HepG2 (cell line): Measurements from ENCODE around the gene ATG5. TPM values are rescaled to one million over a fixed set of nuclear protein-coding genes. Genes with fewer than 3 reads are reported as not detected.

ENCODE experiments used
- ATAC-seq: fragments of 200-7000 bp; cut with Tn5 transposase; 3 replicates; pipeline ENCODE4 v1.9.1; 2020; ENCODE audit warnings: mild to moderate bottlenecking, moderate library complexity
- BruUV-seq: library from RNA; stranded (reverse); fragments of 400-500 nt; replicated peaks from 2 replicates; lab custom pipeline; 2021; lab: Mats Ljungman, UMichigan
- CTCF ChIA-PET: fragments of 300-600 bp; formaldehyde crosslinking; extraction: SDS; loops from one replicate; lab custom pipeline; 2021; ENCODE audit warnings: low total read pairs, inconsistent platforms, low intra/inter-chr PET ratio; lab: Yijun Ruan, JAX
- POLR2A ChIA-PET: fragments of 350-600 bp; sonication (Branson Sonifier 250); formaldehyde crosslinking; loops from one replicate; lab custom pipeline; 2020; ENCODE audit warnings: antibody characterized with exemption, inconsistent platforms; lab: Yijun Ruan, JAX
- DNase-seq: peaks from one replicate; pipeline ENCODE4 v3.0.0-alpha.2; 2015; ENCODE audit warnings: low spot score
- FAIRE-seq: peaks from 3 replicates; lab custom pipeline; 2011; peaks lifted over from hg19 to GRCh38; lab: Jason Lieb, UNC
- H2AFZ ChIP-seq: one replicate; pipeline ENCODE4 v1.6.1; 2011; ENCODE audit warnings: low read length, inconsistent platforms
- H3K27ac ChIP-seq: fragments of 300-600 bp; 3 replicates; pipeline ENCODE4 v1.8.0; 2011; ENCODE audit warnings: mixed run types, mild to moderate bottlenecking, mixed read lengths, low read length, inconsistent platforms; ENCODE audit not compliant: insufficient read depth; ENCODE audit errors: extremely low read length
- H3K27me3 ChIP-seq, 2 experiments: fragments of 200-600 bp in 1 of 2; 2 replicates in 1 of 2; 3 replicates in 1 of 2; pipeline versions ENCODE4 v1.6.0 to v1.8.0; 2011; ENCODE audit warnings: low read length in 2 of 2, mild to moderate bottlenecking in 2 of 2, moderate library complexity in 2 of 2, inconsistent platforms in 1 of 2; ENCODE audit not compliant: insufficient read depth in 2 of 2, control insufficient read depth in 1 of 2
- H3K36me3 ChIP-seq, 2 experiments: fragments of 200-600 bp in 1 of 2; replicated peaks in 1 of 2; 2 replicates in 1 of 2; 3 replicates in 1 of 2; pipeline versions ENCODE4 v1.5.1 to v1.8.0; 2011; ENCODE audit warnings: low read length in 2 of 2, inconsistent platforms in 1 of 2; ENCODE audit not compliant: insufficient read depth in 2 of 2, control insufficient read depth in 1 of 2
- H3K4me1 ChIP-seq: 2 replicates; pipeline ENCODE4 v1.5.1; 2012; ENCODE audit warnings: low read length, inconsistent platforms; ENCODE audit not compliant: insufficient read depth
- H3K4me2 ChIP-seq: 2 replicates; pipeline ENCODE4 v1.6.0; 2011; ENCODE audit warnings: low read depth, low read length, inconsistent platforms
- H3K4me3 ChIP-seq, 3 experiments: fragments of 200-600 bp in 1 of 3; sonication (generic), shearing (Covaris generic) in 1 of 3; replicated peaks in 1 of 3; 2 replicates each; pipeline ENCODE4 v1.5.1; 2011 to 2016; ENCODE audit warnings: low read length in 3 of 3, inconsistent platforms in 2 of 3, low read depth in 2 of 3, mild to moderate bottlenecking in 2 of 3, control low read depth in 1 of 3, mixed read lengths in 1 of 3; ENCODE audit not compliant: insufficient read depth in 1 of 3
- H3K79me2 ChIP-seq: one replicate; pipeline ENCODE4 v1.6.1; 2011; ENCODE audit warnings: low read length, inconsistent platforms; ENCODE audit not compliant: insufficient read depth
- H3K9ac ChIP-seq: 2 replicates; pipeline ENCODE4 v1.6.0; 2011; ENCODE audit warnings: mild to moderate bottlenecking, low read depth, low read length, inconsistent platforms; ENCODE audit not compliant: insufficient read depth
- H3K9me3 ChIP-seq: 2 replicates; pipeline ENCODE4 v1.5.1; 2012; ENCODE audit warnings: mild to moderate bottlenecking, low read length
- H4K20me1 ChIP-seq: 2 replicates; pipeline ENCODE4 v1.6.0; 2011; ENCODE audit warnings: inconsistent platforms, mild to moderate bottlenecking, low read length, moderate library complexity; ENCODE audit not compliant: insufficient read depth
- NKX3-1 ChIP-seq: sonication (generic); formaldehyde crosslinking; IDR thresholded peaks from 2 replicates; pipeline ENCODE4 v1.5.0; 2020; ENCODE audit warnings: missing genetic modification reagents
- RXRB ChIP-seq: IDR thresholded peaks from 2 replicates; pipeline ENCODE4 v1.6.1; 2016; ENCODE audit warnings: borderline replicate concordance, missing genetic modification reagents, missing compliant biosample characterization
- ZNF12 ChIP-seq: sonication (generic); formaldehyde crosslinking; IDR thresholded peaks from 2 replicates; pipeline ENCODE4 v1.5.0; 2020; ENCODE audit warnings: missing genetic modification reagents
- ZNF747 ChIP-seq: sonication (generic); formaldehyde crosslinking; IDR thresholded peaks from 2 replicates; pipeline ENCODE4 v1.8.1; 2023; ENCODE audit warnings: missing genetic modification reagents, mild to moderate bottlenecking, borderline replicate concordance
- ZNF749 ChIP-seq: sonication (generic); formaldehyde crosslinking; IDR thresholded peaks from 2 replicates; pipeline ENCODE4 v1.8.0; 2022; ENCODE audit warnings: mild to moderate bottlenecking, missing genetic modification reagents, moderate library complexity, borderline replicate concordance
- WGBS: methylation state at CpG from one replicate; pipeline ENCODE4 v1.1.6; 2017; ENCODE audit warnings: low lambda C conversion rate; 5-methylcytosine and 5-hydroxymethylcytosine counted together
- in situ Hi-C: cut with HindIII; loops from 2 replicates; pipeline ENCODE4 v1.10.0; 2017; ENCODE audit warnings: low pct_unique_long_range_greater_than_20kb; ENCODE audit not compliant: extremely low pct_ligation_motif_present
- intact Hi-C: fragments of 100-400 bp; cut with micrococcal nuclease; formaldehyde crosslinking; loops from one replicate; pipeline ENCODE4 v1.10.0; 2022; ENCODE audit not compliant: unreplicated experiment
- polyA plus RNA-seq, 8 experiments: library from polyadenylated mRNA; depleted of rRNA in 3 of 8; stranded (reverse) in 7 of 8; unstranded in 1 of 8; fragments of >200 nt; fragmentation: Illumina TruSeq in 4 of 8; extraction: Trizol in 4 of 8; gene quantifications; 2 replicates each; pipeline versions ENCODE4 v1.2.1 to v1.2.3, GENCODE V29; 2011 to 2016; ENCODE audit warnings: low read depth in 4 of 8, missing spikeins in 1 of 8, mixed read lengths in 1 of 8; ENCODE audit not compliant: insufficient read depth in 1 of 8
- total RNA-seq, 5 experiments: library from RNA; depleted of rRNA; stranded (reverse); fragments of >200 nt; fragmentation: Illumina TruSeq; extraction: Trizol; gene quantifications; 2 replicates each; pipeline ENCODE4 v1.2.3, GENCODE V29; 2016; ENCODE audit warnings: low read depth in 1 of 5
- TF ChIP-seq, protein P1 (sequence below): sonication (generic); formaldehyde crosslinking; IDR thresholded peaks from 2 replicates; pipeline ENCODE4 v1.8.0; 2022; ENCODE audit warnings: missing genetic modification reagents, mild to moderate bottlenecking, borderline replicate concordance
- TF ChIP-seq, protein P2 (sequence below): sonication (generic); formaldehyde crosslinking; IDR thresholded peaks from 2 replicates; pipeline ENCODE4 v1.5.0; 2020; ENCODE audit warnings: missing genetic modification reagents
- TF ChIP-seq, protein P3 (sequence below): sonication (generic); formaldehyde crosslinking; IDR thresholded peaks from 2 replicates; pipeline ENCODE4 v1.4.0; 2020; ENCODE audit warnings: low read depth, mild to moderate bottlenecking, missing genetic modification reagents
- TF ChIP-seq, protein P4 (sequence below): sonication (generic); formaldehyde crosslinking; IDR thresholded peaks from 2 replicates; pipeline ENCODE4 v1.4.0; 2020; ENCODE audit warnings: mild to moderate bottlenecking, missing genetic modification reagents, borderline replicate concordance

Gene ATG5
- total and polyA plus RNA-seq, 2 of the 13 experiments (the other 11 are each of a cell fraction or from before 2014, with no cell fraction given) = 21.3 to 48.0 TPM

DNA sequence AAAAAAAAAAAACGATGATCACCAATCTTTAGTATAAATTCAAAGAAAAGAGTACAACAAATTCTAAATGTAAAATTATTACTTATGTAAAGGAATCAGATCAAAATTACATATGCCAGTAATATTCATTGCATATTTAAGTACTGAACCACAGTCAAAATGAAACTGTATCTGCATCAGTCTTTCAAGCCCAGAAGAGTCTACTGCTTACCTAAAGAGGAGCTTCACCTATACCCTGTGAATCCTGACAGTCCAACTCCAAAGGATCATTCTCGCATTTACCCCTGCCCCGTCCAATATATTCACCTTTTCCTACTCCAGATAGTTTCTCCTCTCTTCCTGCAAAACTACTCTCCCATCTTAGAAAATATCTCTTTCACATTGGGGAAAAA, 9.2 kb downstream of the ATG5 start:
- 98% methylated on average over 3 of the region's 3 CpGs for WGBS
- Histone ChIP-seq H3K79me2 (peaks cover 46% of the 10 kb centered on the region), H3K4me1 (no peaks in the 10 kb centered on the region), H2AFZ (no peak overlapping the region), H3K4me3 (no peak overlapping the region), H3K27ac (no peak overlapping the region), H3K27me3 (no peaks in the 10 kb centered on the region), H3K9me3 (no peaks in the 10 kb centered on the region), H3K36me3 (peaks cover 11 to 26% of the 10 kb centered on the region in 2 experiments), H3K4me2 (no peak overlapping the region), H4K20me1 (no peaks in the 10 kb centered on the region), H3K9ac (no peak overlapping the region)
- ATAC-seq (no peak), DNase-seq (no peak), FAIRE-seq (no peak)
- intact Hi-C loops (no loop called here), in situ Hi-C loops (no loop called here)
- TF ChIP-seq ZNF747 (CRISPR knock-in tag) = no peak
- TF ChIP-seq, protein P1, sequence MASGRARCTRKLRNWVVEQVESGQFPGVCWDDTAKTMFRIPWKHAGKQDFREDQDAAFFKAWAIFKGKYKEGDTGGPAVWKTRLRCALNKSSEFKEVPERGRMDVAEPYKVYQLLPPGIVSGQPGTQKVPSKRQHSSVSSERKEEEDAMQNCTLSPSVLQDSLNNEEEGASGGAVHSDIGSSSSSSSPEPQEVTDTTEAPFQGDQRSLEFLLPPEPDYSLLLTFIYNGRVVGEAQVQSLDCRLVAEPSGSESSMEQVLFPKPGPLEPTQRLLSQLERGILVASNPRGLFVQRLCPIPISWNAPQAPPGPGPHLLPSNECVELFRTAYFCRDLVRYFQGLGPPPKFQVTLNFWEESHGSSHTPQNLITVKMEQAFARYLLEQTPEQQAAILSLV (CRISPR knock-in tag) = no peak
- POLR2A ChIA-PET = interaction anchor here (2.0 kb wide), 1 partner anchor 9 kb away, joined by 8 read pairs; the partner anchor contains the start of gene ATG5
- BruUV-seq = no TSS peak
- CTCF ChIA-PET = no interaction called here

DNA sequence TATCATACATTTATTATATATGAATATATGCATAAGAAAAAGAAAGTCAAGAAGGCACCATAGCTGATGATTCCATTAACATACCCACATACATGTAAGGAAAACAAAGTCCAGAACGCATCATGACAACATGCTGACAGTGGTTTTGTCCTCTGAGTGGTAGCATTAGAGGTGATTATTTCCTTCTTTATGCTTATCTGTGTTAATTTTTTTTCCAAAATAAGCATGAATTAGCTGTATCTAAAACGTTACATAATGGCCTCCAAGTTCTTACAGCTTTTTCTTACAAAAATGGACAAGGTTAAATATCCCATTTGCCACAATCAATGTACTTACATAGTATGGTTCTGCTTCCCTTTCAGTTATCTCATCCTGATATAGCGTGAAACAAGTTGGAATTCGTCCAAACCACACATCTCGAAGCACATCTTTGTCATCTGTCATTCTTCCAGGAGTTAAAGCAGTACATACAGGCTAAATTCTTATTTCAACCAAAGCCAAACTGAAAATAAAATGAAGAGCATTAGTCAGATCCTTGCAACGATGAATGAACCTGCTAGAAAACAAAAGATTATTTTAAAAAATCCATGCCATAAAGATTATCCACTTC, 9.7 kb downstream of the ATG5 start:
- peaks cover 11 to 30% of the 10 kb centered on the region in 2 experiments for H3K36me3 ChIP-seq
- in situ Hi-C loops = no loop called here
- TF ChIP-seq RXRB (CRISPR knock-in tag) = no peak
- TF ChIP-seq, protein P2, sequence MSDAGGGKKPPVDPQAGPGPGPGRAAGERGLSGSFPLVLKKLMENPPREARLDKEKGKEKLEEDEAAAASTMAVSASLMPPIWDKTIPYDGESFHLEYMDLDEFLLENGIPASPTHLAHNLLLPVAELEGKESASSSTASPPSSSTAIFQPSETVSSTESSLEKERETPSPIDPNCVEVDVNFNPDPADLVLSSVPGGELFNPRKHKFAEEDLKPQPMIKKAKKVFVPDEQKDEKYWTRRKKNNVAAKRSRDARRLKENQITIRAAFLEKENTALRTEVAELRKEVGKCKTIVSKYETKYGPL = no peak
- no peak for TF ChIP-seq ZNF12 (CRISPR knock-in tag)
- no peak for TF ChIP-seq NKX3-1 (CRISPR knock-in tag)
- TF ChIP-seq, protein P3, sequence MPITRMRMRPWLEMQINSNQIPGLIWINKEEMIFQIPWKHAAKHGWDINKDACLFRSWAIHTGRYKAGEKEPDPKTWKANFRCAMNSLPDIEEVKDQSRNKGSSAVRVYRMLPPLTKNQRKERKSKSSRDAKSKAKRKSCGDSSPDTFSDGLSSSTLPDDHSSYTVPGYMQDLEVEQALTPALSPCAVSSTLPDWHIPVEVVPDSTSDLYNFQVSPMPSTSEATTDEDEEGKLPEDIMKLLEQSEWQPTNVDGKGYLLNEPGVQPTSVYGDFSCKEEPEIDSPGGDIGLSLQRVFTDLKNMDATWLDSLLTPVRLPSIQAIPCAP (CRISPR knock-in tag) = no peak
- TF ChIP-seq, protein P4, sequence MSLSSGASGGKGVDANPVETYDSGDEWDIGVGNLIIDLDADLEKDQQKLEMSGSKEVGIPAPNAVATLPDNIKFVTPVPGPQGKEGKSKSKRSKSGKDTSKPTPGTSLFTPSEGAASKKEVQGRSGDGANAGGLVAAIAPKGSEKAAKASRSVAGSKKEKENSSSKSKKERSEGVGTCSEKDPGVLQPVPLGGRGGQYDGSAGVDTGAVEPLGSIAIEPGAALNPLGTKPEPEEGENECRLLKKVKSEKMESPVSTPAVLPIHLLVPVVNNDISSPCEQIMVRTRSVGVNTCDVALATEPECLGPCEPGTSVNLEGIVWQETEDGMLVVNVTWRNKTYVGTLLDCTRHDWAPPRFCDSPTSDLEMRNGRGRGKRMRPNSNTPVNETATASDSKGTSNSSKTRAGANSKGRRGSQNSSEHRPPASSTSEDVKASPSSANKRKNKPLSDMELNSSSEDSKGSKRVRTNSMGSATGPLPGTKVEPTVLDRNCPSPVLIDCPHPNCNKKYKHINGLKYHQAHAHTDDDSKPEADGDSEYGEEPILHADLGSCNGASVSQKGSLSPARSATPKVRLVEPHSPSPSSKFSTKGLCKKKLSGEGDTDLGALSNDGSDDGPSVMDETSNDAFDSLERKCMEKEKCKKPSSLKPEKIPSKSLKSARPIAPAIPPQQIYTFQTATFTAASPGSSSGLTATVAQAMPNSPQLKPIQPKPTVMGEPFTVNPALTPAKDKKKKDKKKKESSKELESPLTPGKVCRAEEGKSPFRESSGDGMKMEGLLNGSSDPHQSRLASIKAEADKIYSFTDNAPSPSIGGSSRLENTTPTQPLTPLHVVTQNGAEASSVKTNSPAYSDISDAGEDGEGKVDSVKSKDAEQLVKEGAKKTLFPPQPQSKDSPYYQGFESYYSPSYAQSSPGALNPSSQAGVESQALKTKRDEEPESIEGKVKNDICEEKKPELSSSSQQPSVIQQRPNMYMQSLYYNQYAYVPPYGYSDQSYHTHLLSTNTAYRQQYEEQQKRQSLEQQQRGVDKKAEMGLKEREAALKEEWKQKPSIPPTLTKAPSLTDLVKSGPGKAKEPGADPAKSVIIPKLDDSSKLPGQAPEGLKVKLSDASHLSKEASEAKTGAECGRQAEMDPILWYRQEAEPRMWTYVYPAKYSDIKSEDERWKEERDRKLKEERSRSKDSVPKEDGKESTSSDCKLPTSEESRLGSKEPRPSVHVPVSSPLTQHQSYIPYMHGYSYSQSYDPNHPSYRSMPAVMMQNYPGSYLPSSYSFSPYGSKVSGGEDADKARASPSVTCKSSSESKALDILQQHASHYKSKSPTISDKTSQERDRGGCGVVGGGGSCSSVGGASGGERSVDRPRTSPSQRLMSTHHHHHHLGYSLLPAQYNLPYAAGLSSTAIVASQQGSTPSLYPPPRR (CRISPR knock-in tag) = no peak
- no peak for TF ChIP-seq ZNF749 (CRISPR knock-in tag)

More for the DNA sequence above, 9.7 kb downstream of the ATG5 start:
- no peak for ATAC-seq
- DNase-seq = no peak
- 0 out of 2 replicates have a peak, but pooled peaks cover under 1% of the 10 kb centered on the region for H3K4me1 ChIP-seq
- no peak overlapping the region for H3K9ac ChIP-seq
- intact Hi-C loops = no loop called here
- H3K79me2 ChIP-seq = peaks cover 43% of the 10 kb centered on the region
- no peak overlapping the region for H3K4me3 ChIP-seq
- no peak overlapping the region for H3K4me2 ChIP-seq
- ChIA-PET POLR2A (interaction anchor here (2.0 kb wide), 1 partner anchor 10 kb away, joined by 8 read pairs; the partner anchor contains the start of gene ATG5), CTCF (no interaction called here)
- H3K27ac ChIP-seq = no peak overlapping the region
- H2AFZ ChIP-seq = no peak overlapping the region
- no peaks in the 10 kb centered on the region for H3K9me3 ChIP-seq
- 92% methylated on average over 6 of the region's 6 CpGs for WGBS
- H4K20me1 ChIP-seq = no peaks in the 10 kb centered on the region
- FAIRE-seq = no peak
- BruUV-seq = no TSS peak
- H3K27me3 ChIP-seq = no peaks in the 10 kb centered on the region
